Neural crest cell (in vitro differentiated cells): Measurements from ENCODE around the gene PTPRB. TPM values are rescaled to one million over a fixed set of nuclear protein-coding genes. Genes with fewer than 3 reads are reported as not detected.

Experiments
- DNase-seq: peaks from one replicate; pipeline ENCODE4 v3.0.0; 2021; ENCODE audit warnings: low read depth, mixed read lengths, low spot score
- H3K27ac Mint-ChIP-seq: one replicate; pipeline ENCODE4 v1.8.0; 2021; ENCODE audit warnings: mild to moderate bottlenecking, mixed read lengths; ENCODE audit not compliant: unreplicated experiment
- H3K27me3 Mint-ChIP-seq: 2 replicates; pipeline ENCODE4 v1.8.0; 2021; ENCODE audit warnings: low read depth, mild to moderate bottlenecking, mixed read lengths
- H3K36me3 Mint-ChIP-seq: 2 replicates; pipeline ENCODE4 v1.8.0; 2021; ENCODE audit warnings: low read depth, mild to moderate bottlenecking, mixed read lengths
- H3K4me1 Mint-ChIP-seq: 2 replicates; pipeline ENCODE4 v1.8.0; 2021; ENCODE audit warnings: mixed read lengths
- H3K4me3 Mint-ChIP-seq: one replicate; pipeline ENCODE4 v1.8.0; 2021; ENCODE audit warnings: mild to moderate bottlenecking, mixed read lengths
- H3K9me3 Mint-ChIP-seq: 2 replicates; pipeline ENCODE4 v1.8.0; 2021; ENCODE audit warnings: mixed read lengths
- total RNA-seq: library from RNA; stranded (reverse); gene quantifications from 2 replicates; pipeline ENCODE4 v1.2.1, GENCODE V29; 2021
- TF ChIP-seq, protein P1 (sequence below): fragments of 200-600 bp; sonication (generic); conservative IDR thresholded peaks from 2 replicates; pipeline ENCODE4 v1.5.0; 2021; ENCODE audit warnings: antibody characterized with exemption, mild to moderate bottlenecking

The PTPRB gene
- total RNA-seq, 1 donor from 2014 or later, result 0.93 TPM

DNA sequence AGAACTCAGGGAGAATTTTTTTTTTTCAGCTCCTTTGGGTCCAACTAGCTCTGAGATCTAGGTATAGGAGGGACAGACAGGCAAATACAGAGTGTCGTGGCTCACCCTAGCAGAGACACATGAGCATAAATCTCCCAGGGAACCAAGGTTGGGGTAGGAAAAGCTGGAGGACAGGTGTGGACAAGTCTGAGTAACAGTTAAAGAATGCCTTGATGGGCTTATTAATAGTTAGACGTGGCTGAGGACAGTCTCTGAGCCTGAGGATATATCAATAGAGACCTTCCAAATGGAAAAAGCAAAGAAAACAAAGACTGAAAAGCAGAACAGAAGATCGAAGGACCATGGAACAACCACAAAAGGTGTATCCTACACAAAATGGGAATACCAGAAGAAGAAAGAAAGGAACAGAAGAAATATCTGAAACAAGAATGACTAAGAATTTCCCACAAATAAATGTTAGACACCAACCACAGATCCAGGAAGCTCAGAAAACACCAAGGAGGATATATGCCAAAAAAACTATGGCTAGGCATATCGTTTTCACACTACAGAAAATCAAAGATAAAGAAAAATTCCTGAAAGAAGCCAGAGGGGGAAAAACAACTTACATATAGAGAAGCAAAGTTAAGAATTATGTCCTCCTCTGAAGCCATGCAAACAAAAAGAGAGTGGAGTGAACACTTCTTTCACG, 80.9 kb downstream of the PTPRB start:
- Mint-ChIP-seq H3K27ac (no peak overlapping the region), H3K36me3 (no peaks in the 10 kb centered on the region), H3K27me3 (no peaks in the 10 kb centered on the region)

DNA sequence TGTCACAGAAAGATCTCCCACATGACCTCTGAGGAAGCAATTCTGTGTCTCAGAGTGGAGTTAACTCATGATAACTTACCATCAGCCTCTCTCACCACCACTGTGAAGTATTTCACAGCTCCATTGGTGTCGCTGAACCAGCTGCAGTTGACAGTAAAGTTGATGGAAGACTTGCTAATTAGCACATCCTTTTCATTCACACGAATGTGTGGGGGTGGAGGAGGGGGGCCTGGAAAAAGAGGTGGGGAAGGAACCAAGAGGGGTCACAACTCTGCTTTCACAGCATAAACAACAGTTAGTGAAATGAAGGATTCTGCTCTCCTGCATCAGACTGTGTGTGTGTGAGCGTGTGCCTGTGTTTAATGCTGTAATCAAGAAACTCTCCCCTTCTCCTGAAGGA, 82.1 kb downstream of the PTPRB start:
- no peak overlapping the region for H3K4me3 Mint-ChIP-seq
- H3K27me3 Mint-ChIP-seq, result no peaks in the 10 kb centered on the region
- H3K4me1 Mint-ChIP-seq, result peaks cover 25% of the 10 kb centered on the region
- H3K36me3 Mint-ChIP-seq, result no peaks in the 10 kb centered on the region
- TF ChIP-seq, protein P1, sequence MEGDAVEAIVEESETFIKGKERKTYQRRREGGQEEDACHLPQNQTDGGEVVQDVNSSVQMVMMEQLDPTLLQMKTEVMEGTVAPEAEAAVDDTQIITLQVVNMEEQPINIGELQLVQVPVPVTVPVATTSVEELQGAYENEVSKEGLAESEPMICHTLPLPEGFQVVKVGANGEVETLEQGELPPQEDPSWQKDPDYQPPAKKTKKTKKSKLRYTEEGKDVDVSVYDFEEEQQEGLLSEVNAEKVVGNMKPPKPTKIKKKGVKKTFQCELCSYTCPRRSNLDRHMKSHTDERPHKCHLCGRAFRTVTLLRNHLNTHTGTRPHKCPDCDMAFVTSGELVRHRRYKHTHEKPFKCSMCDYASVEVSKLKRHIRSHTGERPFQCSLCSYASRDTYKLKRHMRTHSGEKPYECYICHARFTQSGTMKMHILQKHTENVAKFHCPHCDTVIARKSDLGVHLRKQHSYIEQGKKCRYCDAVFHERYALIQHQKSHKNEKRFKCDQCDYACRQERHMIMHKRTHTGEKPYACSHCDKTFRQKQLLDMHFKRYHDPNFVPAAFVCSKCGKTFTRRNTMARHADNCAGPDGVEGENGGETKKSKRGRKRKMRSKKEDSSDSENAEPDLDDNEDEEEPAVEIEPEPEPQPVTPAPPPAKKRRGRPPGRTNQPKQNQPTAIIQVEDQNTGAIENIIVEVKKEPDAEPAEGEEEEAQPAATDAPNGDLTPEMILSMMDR, result no peak
- H3K9me3 Mint-ChIP-seq, result no peaks in the 10 kb centered on the region
- no peak for DNase-seq
- H3K27ac Mint-ChIP-seq, result peak overlapping the region; percentile 77

More for the DNA sequence above, 80.9 kb downstream of the PTPRB start:
- no peaks in the 10 kb centered on the region for H3K9me3 Mint-ChIP-seq
- peaks cover 24% of the 10 kb centered on the region for H3K4me1 Mint-ChIP-seq
- DNase-seq, result no peak
- TF ChIP-seq, protein P1, result no peak
- no peak overlapping the region for H3K4me3 Mint-ChIP-seq

DNA sequence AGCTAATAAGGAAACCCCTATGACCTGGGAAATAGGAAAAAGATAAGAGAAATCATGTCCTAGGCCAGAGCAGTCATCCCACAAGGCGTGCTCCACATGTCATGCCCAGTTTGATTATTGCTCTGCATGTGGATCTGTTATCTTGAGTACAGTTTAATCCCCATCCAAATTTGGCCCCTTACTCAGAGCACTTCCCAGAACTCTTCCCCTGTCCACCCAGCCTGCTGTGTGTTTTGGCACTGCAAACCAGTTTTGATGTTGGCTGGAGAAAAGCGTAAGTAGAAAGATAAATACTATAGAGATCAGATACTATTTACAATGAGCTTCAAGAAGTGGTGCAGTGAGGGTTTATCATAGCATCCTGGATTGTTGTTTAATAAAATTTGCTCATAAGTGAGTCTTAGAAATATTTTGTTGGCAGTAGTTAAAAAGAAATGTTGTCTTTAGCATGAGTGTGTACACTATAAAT, 83.8 kb downstream of the PTPRB start:
- TF ChIP-seq, protein P1, result no peak
- no peak for DNase-seq
- H3K36me3 Mint-ChIP-seq, result no peaks in the 10 kb centered on the region
- H3K4me1 Mint-ChIP-seq, result peaks cover 33% of the 10 kb centered on the region
- H3K27ac Mint-ChIP-seq, result no peak overlapping the region
- H3K4me3 Mint-ChIP-seq, result no peak overlapping the region
- no peaks in the 10 kb centered on the region for H3K9me3 Mint-ChIP-seq
- no peaks in the 10 kb centered on the region for H3K27me3 Mint-ChIP-seq

- TF ChIP-seq, protein P1, result no peak
- no peaks in the 10 kb centered on the region for H3K27me3 Mint-ChIP-seq
- H3K27ac Mint-ChIP-seq, result no peak overlapping the region
- peaks cover 24% of the 10 kb centered on the region for H3K4me1 Mint-ChIP-seq
- no peaks in the 10 kb centered on the region for H3K36me3 Mint-ChIP-seq
- no peak for DNase-seq
- no peak overlapping the region for H3K4me3 Mint-ChIP-seq
- H3K9me3 Mint-ChIP-seq, result no peaks in the 10 kb centered on the region
Measured at GRCh38 chr12:70551731-70552130, 85.5 kb downstream of the PTPRB start.

- Mint-ChIP-seq H3K27me3 (no peaks in the 10 kb centered on the region), H3K36me3 (no peaks in the 10 kb centered on the region), H3K27ac (no peak overlapping the region), H3K4me1 (peaks cover 19% of the 10 kb centered on the region), H3K9me3 (no peaks in the 10 kb centered on the region), H3K4me3 (no peak overlapping the region)
- TF ChIP-seq, protein P1, result no peak
- no peak for DNase-seq
Measured at GRCh38 chr12:70550180-70550577, 87.0 kb downstream of the PTPRB start.
